ENCODE data around the gene ARMH3.

Gene ARMH3

GRCh38 chr10:101972761-101973160, 83.2 kb downstream of the ARMH3 start:
- Histone ChIP-seq H3K27me3 (ENCODE audit: control insufficient read depth, insufficient read depth, low read length) (no peaks in the 10 kb centered on the region), H3K36me3 (ENCODE audit: control insufficient read depth, insufficient read depth, low read length) (no peaks in the 10 kb centered on the region), H3K4me3 (ENCODE audit: low read depth, low read length) (no peak overlapping the region), H3K4me1 (ENCODE audit: control insufficient read depth, insufficient read depth, low read length) (peaks cover 7% of the 10 kb centered on the region), H3K9me3 (ENCODE audit: control insufficient read depth, insufficient read depth, low read length) (no peaks in the 10 kb centered on the region), H3K9ac (ENCODE audit: low read depth, low read length) (no peak overlapping the region)

GRCh38 chr10:101969412-101969922, 86.5 kb downstream of the ARMH3 start:
- H3K9ac ChIP-seq (ENCODE audit: low read depth, low read length), result no peak overlapping the region
- peaks cover 5% of the 10 kb centered on the region for H3K4me1 ChIP-seq (ENCODE audit: control insufficient read depth, insufficient read depth, low read length)
- H3K4me3 ChIP-seq (ENCODE audit: low read depth, low read length), result no peak overlapping the region
- H3K36me3 ChIP-seq (ENCODE audit: control insufficient read depth, insufficient read depth, low read length), result peaks cover 3% of the 10 kb centered on the region
- no peaks in the 10 kb centered on the region for H3K9me3 ChIP-seq (ENCODE audit: control insufficient read depth, insufficient read depth, low read length)
- H3K27me3 ChIP-seq (ENCODE audit: control insufficient read depth, insufficient read depth, low read length), result no peaks in the 10 kb centered on the region

- Histone ChIP-seq H3K4me3 (ENCODE audit: low read depth, low read length) (no peak overlapping the region), H3K4me1 (ENCODE audit: control insufficient read depth, insufficient read depth, low read length) (peaks cover under 1% of the 10 kb centered on the region), H3K9ac (ENCODE audit: low read depth, low read length) (no peak overlapping the region), H3K9me3 (ENCODE audit: control insufficient read depth, insufficient read depth, low read length) (no peaks in the 10 kb centered on the region), H3K27me3 (ENCODE audit: control insufficient read depth, insufficient read depth, low read length) (no peaks in the 10 kb centered on the region), H3K36me3 (ENCODE audit: control insufficient read depth, insufficient read depth, low read length) (peaks cover 3% of the 10 kb centered on the region)
Observed at GRCh38 chr10:101968940-101969321, 87.0 kb downstream of the ARMH3 start.

- H3K36me3 ChIP-seq (ENCODE audit: control insufficient read depth, insufficient read depth, low read length), result peaks cover 3% of the 10 kb centered on the region
- H3K9me3 ChIP-seq (ENCODE audit: control insufficient read depth, insufficient read depth, low read length), result no peaks in the 10 kb centered on the region
- no peak overlapping the region for H3K9ac ChIP-seq (ENCODE audit: low read depth, low read length)
- no peak overlapping the region for H3K4me3 ChIP-seq (ENCODE audit: low read depth, low read length)
- H3K4me1 ChIP-seq (ENCODE audit: control insufficient read depth, insufficient read depth, low read length), result no peaks in the 10 kb centered on the region
- H3K27me3 ChIP-seq (ENCODE audit: control insufficient read depth, insufficient read depth, low read length), result no peaks in the 10 kb centered on the region
Observed at GRCh38 chr10:101968286-101968939, 87.6 kb downstream of the ARMH3 start.

- peaks cover 3% of the 10 kb centered on the region for H3K36me3 ChIP-seq (ENCODE audit: control insufficient read depth, insufficient read depth, low read length)
- no peaks in the 10 kb centered on the region for H3K9me3 ChIP-seq (ENCODE audit: control insufficient read depth, insufficient read depth, low read length)
- no peak overlapping the region for H3K4me3 ChIP-seq (ENCODE audit: low read depth, low read length)
- no peaks in the 10 kb centered on the region for H3K4me1 ChIP-seq (ENCODE audit: control insufficient read depth, insufficient read depth, low read length)
- H3K27me3 ChIP-seq (ENCODE audit: control insufficient read depth, insufficient read depth, low read length), result no peaks in the 10 kb centered on the region
- H3K9ac ChIP-seq (ENCODE audit: low read depth, low read length), result no peak overlapping the region
Observed at GRCh38 chr10:101967713-101968112, 88.3 kb downstream of the ARMH3 start.

- no peaks in the 10 kb centered on the region for H3K9me3 ChIP-seq (ENCODE audit: control insufficient read depth, insufficient read depth, low read length)
- H3K36me3 ChIP-seq (ENCODE audit: control insufficient read depth, insufficient read depth, low read length), result peaks cover 3% of the 10 kb centered on the region
- no peaks in the 10 kb centered on the region for H3K4me1 ChIP-seq (ENCODE audit: control insufficient read depth, insufficient read depth, low read length)
- no peak overlapping the region for H3K9ac ChIP-seq (ENCODE audit: low read depth, low read length)
- H3K4me3 ChIP-seq (ENCODE audit: low read depth, low read length), result no peak overlapping the region
- H3K27me3 ChIP-seq (ENCODE audit: control insufficient read depth, insufficient read depth, low read length), result no peaks in the 10 kb centered on the region
Observed at GRCh38 chr10:101967119-101967518, 88.9 kb downstream of the ARMH3 start.

- H3K9ac ChIP-seq (ENCODE audit: low read depth, low read length), result no peak overlapping the region
Observed at GRCh38 chr10:101965075-101965765, 90.8 kb downstream of the ARMH3 start.

GRCh38 chr10:101961591-101962498, 94.1 kb downstream of the ARMH3 start:
- no peak overlapping the region for H3K4me3 ChIP-seq (ENCODE audit: low read depth, low read length)
- H3K4me1 ChIP-seq (ENCODE audit: control insufficient read depth, insufficient read depth, low read length), result no peaks in the 10 kb centered on the region
- no peaks in the 10 kb centered on the region for H3K27me3 ChIP-seq (ENCODE audit: control insufficient read depth, insufficient read depth, low read length)
- H3K9me3 ChIP-seq (ENCODE audit: control insufficient read depth, insufficient read depth, low read length), result no peaks in the 10 kb centered on the region
- no peak overlapping the region for H3K9ac ChIP-seq (ENCODE audit: low read depth, low read length)
- no peaks in the 10 kb centered on the region for H3K36me3 ChIP-seq (ENCODE audit: control insufficient read depth, insufficient read depth, low read length)

More at GRCh38 chr10:101965075-101965765, 90.8 kb downstream of the ARMH3 start:
- Histone ChIP-seq H3K4me3 (ENCODE audit: low read depth, low read length) (no peak overlapping the region), H3K27me3 (ENCODE audit: control insufficient read depth, insufficient read depth, low read length) (no peaks in the 10 kb centered on the region), H3K36me3 (ENCODE audit: control insufficient read depth, insufficient read depth, low read length) (peaks cover 3% of the 10 kb centered on the region), H3K4me1 (ENCODE audit: control insufficient read depth, insufficient read depth, low read length) (no peaks in the 10 kb centered on the region), H3K9me3 (ENCODE audit: control insufficient read depth, insufficient read depth, low read length) (no peaks in the 10 kb centered on the region)

- H3K4me3 ChIP-seq (ENCODE audit: low read depth, low read length), result no peak overlapping the region
- H3K36me3 ChIP-seq (ENCODE audit: control insufficient read depth, insufficient read depth, low read length), result no peaks in the 10 kb centered on the region
- no peaks in the 10 kb centered on the region for H3K4me1 ChIP-seq (ENCODE audit: control insufficient read depth, insufficient read depth, low read length)
- H3K9ac ChIP-seq (ENCODE audit: low read depth, low read length), result no peak overlapping the region
- H3K27me3 ChIP-seq (ENCODE audit: control insufficient read depth, insufficient read depth, low read length), result no peaks in the 10 kb centered on the region
- no peaks in the 10 kb centered on the region for H3K9me3 ChIP-seq (ENCODE audit: control insufficient read depth, insufficient read depth, low read length)
Observed at GRCh38 chr10:101960879-101961395, 95.0 kb downstream of the ARMH3 start.

- H3K9me3 ChIP-seq (ENCODE audit: control insufficient read depth, insufficient read depth, low read length), result no peaks in the 10 kb centered on the region
- no peaks in the 10 kb centered on the region for H3K27me3 ChIP-seq (ENCODE audit: control insufficient read depth, insufficient read depth, low read length)
- no peaks in the 10 kb centered on the region for H3K4me1 ChIP-seq (ENCODE audit: control insufficient read depth, insufficient read depth, low read length)
- H3K4me3 ChIP-seq (ENCODE audit: low read depth, low read length), result no peak overlapping the region
- H3K9ac ChIP-seq (ENCODE audit: low read depth, low read length), result no peak overlapping the region
- no peaks in the 10 kb centered on the region for H3K36me3 ChIP-seq (ENCODE audit: control insufficient read depth, insufficient read depth, low read length)
Observed at GRCh38 chr10:101959346-101959916, 96.5 kb downstream of the ARMH3 start.

GRCh38 chr10:101958691-101959090, 97.3 kb downstream of the ARMH3 start:
- Histone ChIP-seq H3K4me3 (ENCODE audit: low read depth, low read length) (no peak overlapping the region), H3K9me3 (ENCODE audit: control insufficient read depth, insufficient read depth, low read length) (no peaks in the 10 kb centered on the region), H3K36me3 (ENCODE audit: control insufficient read depth, insufficient read depth, low read length) (no peaks in the 10 kb centered on the region), H3K4me1 (ENCODE audit: control insufficient read depth, insufficient read depth, low read length) (no peaks in the 10 kb centered on the region), H3K27me3 (ENCODE audit: control insufficient read depth, insufficient read depth, low read length) (no peaks in the 10 kb centered on the region), H3K9ac (ENCODE audit: low read depth, low read length) (no peak overlapping the region)
